Activated naive CD4-positive, alpha-beta T cell treated with anti-CD3 and anti-CD28 coated beads, Interleukin-2, amount 10 ng/mL, durations not matched to agents 7 days and 5 days (primary cell): ENCODE data around the gene CORO1C.

Experiments used
- CTCF ChIA-PET: fragments of 350-600 bp; sonication (Branson Sonifier 250); formaldehyde crosslinking; loops from one replicate; lab custom pipeline; 2021; ENCODE audit warnings: antibody characterized with exemption; lab: Charles Lee
- DNase-seq: peaks from one replicate; pipeline ENCODE4 v3.0.0-alpha.2; 2020
- H3K27ac Mint-ChIP-seq: one replicate; pipeline ENCODE4 v1.8.0; 2021; ENCODE audit warnings: mild to moderate bottlenecking, moderate library complexity, mixed read lengths
- H3K27me3 Mint-ChIP-seq: one replicate; pipeline ENCODE4 v1.8.0; 2021; ENCODE audit warnings: mild to moderate bottlenecking, mixed read lengths
- H3K36me3 Mint-ChIP-seq: one replicate; pipeline ENCODE4 v1.8.0; 2021; ENCODE audit warnings: mixed read lengths
- H3K4me1 Mint-ChIP-seq: one replicate; pipeline ENCODE4 v1.8.0; 2021; ENCODE audit warnings: mixed read lengths
- H3K4me3 Mint-ChIP-seq: one replicate; pipeline ENCODE4 v1.8.0; 2021; ENCODE audit warnings: mild to moderate bottlenecking, moderate library complexity, mixed read lengths
- H3K9me3 Mint-ChIP-seq: one replicate; pipeline ENCODE4 v1.8.0; 2021; ENCODE audit warnings: mixed read lengths

CORO1C gene

GRCh38 chr12:108604208-108604941 lies 126.9 kb downstream of the CORO1C start:
- peaks cover 5% of the 10 kb centered on the region for H3K9me3 Mint-ChIP-seq
- H3K27ac Mint-ChIP-seq: no peak overlapping the region
- H3K4me3 Mint-ChIP-seq: no peak overlapping the region
- CTCF ChIA-PET: interaction anchor here (0.8 to 1.2 kb wide), 3 partner anchors 8 to 36 kb away, joined by 3 read pairs; no protein-coding TSS in a partner anchor
- no peak for DNase-seq
- peaks cover 15% of the 10 kb centered on the region for H3K27me3 Mint-ChIP-seq
- no peaks in the 10 kb centered on the region for H3K4me1 Mint-ChIP-seq
- no peaks in the 10 kb centered on the region for H3K36me3 Mint-ChIP-seq

GRCh38 chr12:108603743-108604142 lies 127.6 kb downstream of the CORO1C start:
- H3K4me1 Mint-ChIP-seq: no peaks in the 10 kb centered on the region
- CTCF ChIA-PET: interaction anchor here (1.0 kb wide), 1 partner anchor 9 kb away, joined by 3 read pairs; no protein-coding TSS in a partner anchor
- H3K4me3 Mint-ChIP-seq: no peak overlapping the region
- no peaks in the 10 kb centered on the region for H3K36me3 Mint-ChIP-seq
- H3K27me3 Mint-ChIP-seq: peaks cover 12% of the 10 kb centered on the region
- no peak overlapping the region for H3K27ac Mint-ChIP-seq
- DNase-seq: no peak
- peaks cover 5% of the 10 kb centered on the region for H3K9me3 Mint-ChIP-seq

- peaks cover 5% of the 10 kb centered on the region for H3K9me3 Mint-ChIP-seq
- no peaks in the 10 kb centered on the region for H3K4me1 Mint-ChIP-seq
- H3K36me3 Mint-ChIP-seq: no peaks in the 10 kb centered on the region
- CTCF ChIA-PET: no interaction called here
- H3K27ac Mint-ChIP-seq: no peak overlapping the region
- H3K4me3 Mint-ChIP-seq: no peak overlapping the region
- no peak for DNase-seq
- H3K27me3 Mint-ChIP-seq: peaks cover 7% of the 10 kb centered on the region
Measured at GRCh38 chr12:108602976-108603704, 128.2 kb downstream of the CORO1C start.

- Mint-ChIP-seq H3K36me3 (no peaks in the 10 kb centered on the region), H3K27ac (no peak overlapping the region), H3K27me3 (peaks cover 7% of the 10 kb centered on the region), H3K4me1 (no peaks in the 10 kb centered on the region), H3K9me3 (peaks cover 5% of the 10 kb centered on the region), H3K4me3 (no peak overlapping the region)
- CTCF ChIA-PET: no interaction called here
- no peak for DNase-seq
Measured at GRCh38 chr12:108602209-108602705, 129.1 kb downstream of the CORO1C start.

GRCh38 chr12:108600702-108601007 lies 130.7 kb downstream of the CORO1C start:
- H3K27ac Mint-ChIP-seq: no peak overlapping the region
- H3K27me3 Mint-ChIP-seq: peaks cover 7% of the 10 kb centered on the region
- H3K4me3 Mint-ChIP-seq: no peak overlapping the region
- no peaks in the 10 kb centered on the region for H3K36me3 Mint-ChIP-seq
- CTCF ChIA-PET: interaction anchor here (1.4 kb wide), 1 partner anchor 283 kb away, joined by 4 read pairs; no protein-coding TSS in a partner anchor
- DNase-seq: no peak
- no peaks in the 10 kb centered on the region for H3K4me1 Mint-ChIP-seq
- H3K9me3 Mint-ChIP-seq: peaks cover 1% of the 10 kb centered on the region

- Mint-ChIP-seq H3K4me3 (no peak overlapping the region), H3K4me1 (no peaks in the 10 kb centered on the region), H3K27me3 (peaks cover 4% of the 10 kb centered on the region), H3K36me3 (no peaks in the 10 kb centered on the region), H3K27ac (no peak overlapping the region), H3K9me3 (no peaks in the 10 kb centered on the region)
- CTCF ChIA-PET: interaction anchor here (1.4 kb wide), 1 partner anchor 284 kb away, joined by 4 read pairs; no protein-coding TSS in a partner anchor
- DNase-seq: no peak
Measured at GRCh38 chr12:108599948-108600701, 131.2 kb downstream of the CORO1C start.

GRCh38 chr12:108599541-108599940 lies 131.8 kb downstream of the CORO1C start:
- no peak overlapping the region for H3K27ac Mint-ChIP-seq

GRCh38 chr12:108598553-108599250 lies 132.6 kb downstream of the CORO1C start:
- CTCF ChIA-PET: interaction anchor here (1.5 kb wide), 1 partner anchor 19 kb away, joined by 5 read pairs; no protein-coding TSS in a partner anchor
- H3K4me3 Mint-ChIP-seq: no peak overlapping the region
- H3K27me3 Mint-ChIP-seq: no peaks in the 10 kb centered on the region
- H3K9me3 Mint-ChIP-seq: no peaks in the 10 kb centered on the region
- no peaks in the 10 kb centered on the region for H3K4me1 Mint-ChIP-seq
- H3K27ac Mint-ChIP-seq: no peak overlapping the region
- H3K36me3 Mint-ChIP-seq: no peaks in the 10 kb centered on the region
- no peak for DNase-seq

More at GRCh38 chr12:108599541-108599940, 131.8 kb downstream of the CORO1C start:
- CTCF ChIA-PET: no interaction called here
- Mint-ChIP-seq H3K27me3 (peaks cover 3% of the 10 kb centered on the region), H3K9me3 (no peaks in the 10 kb centered on the region), H3K36me3 (no peaks in the 10 kb centered on the region), H3K4me3 (no peak overlapping the region), H3K4me1 (no peaks in the 10 kb centered on the region)
- DNase-seq: no peak

- no peaks in the 10 kb centered on the region for H3K4me1 Mint-ChIP-seq
- no peak for DNase-seq
- no peaks in the 10 kb centered on the region for H3K27me3 Mint-ChIP-seq
- CTCF ChIA-PET: interaction anchor here (1.5 kb wide), 1 partner anchor 20 kb away, joined by 5 read pairs; no protein-coding TSS in a partner anchor
- no peak within 1 kb of the TSS for H3K4me3 Mint-ChIP-seq
- H3K36me3 Mint-ChIP-seq: no peaks in the 10 kb centered on the region
- no peak within 1 kb of the TSS for H3K27ac Mint-ChIP-seq
- H3K9me3 Mint-ChIP-seq: no peaks in the 10 kb centered on the region
Measured at GRCh38 chr12:108597559-108598471, 133.5 kb downstream of the CORO1C start, which contains the start of gene TMEM119. Gene TMEM119, minus strand, starts transcription at chr12:108598084. Its CDS starts 5,701 bp downstream, at chr12:108592383.

- H3K27ac Mint-ChIP-seq: no peak overlapping the region
- no peak overlapping the region for H3K4me3 Mint-ChIP-seq
- H3K4me1 Mint-ChIP-seq: no peaks in the 10 kb centered on the region
- H3K27me3 Mint-ChIP-seq: no peaks in the 10 kb centered on the region
- no peak for DNase-seq
- H3K36me3 Mint-ChIP-seq: no peaks in the 10 kb centered on the region
- H3K9me3 Mint-ChIP-seq: no peaks in the 10 kb centered on the region
- CTCF ChIA-PET: no interaction called here
Measured at GRCh38 chr12:108596854-108597558, 134.3 kb downstream of the CORO1C start.

- no peak for DNase-seq
- no peak overlapping the region for H3K4me3 Mint-ChIP-seq
- CTCF ChIA-PET: interaction anchor here (0.7 kb wide), 1 partner anchor 20 kb away, joined by 3 read pairs; no protein-coding TSS in a partner anchor
Measured at GRCh38 chr12:108595711-108596647, 135.3 kb downstream of the CORO1C start.

More at GRCh38 chr12:108595711-108596647, 135.3 kb downstream of the CORO1C start:
- no peaks in the 10 kb centered on the region for H3K9me3 Mint-ChIP-seq
- H3K27ac Mint-ChIP-seq: no peak overlapping the region
- no peaks in the 10 kb centered on the region for H3K4me1 Mint-ChIP-seq
- H3K27me3 Mint-ChIP-seq: no peaks in the 10 kb centered on the region
- no peaks in the 10 kb centered on the region for H3K36me3 Mint-ChIP-seq
